HepG2 (cell line): Measurements from ENCODE around the gene TMCO4. TPM values are rescaled to one million over a fixed set of nuclear protein-coding genes. Genes with fewer than 3 reads are reported as not detected.

Source experiments
- ATAC-seq: fragments of 200-7000 bp; cut with Tn5 transposase; 3 replicates; pipeline ENCODE4 v1.9.1; 2020; ENCODE audit warnings: mild to moderate bottlenecking, moderate library complexity
- BruUV-seq: library from RNA; stranded (reverse); fragments of 400-500 nt; replicated peaks from 2 replicates; lab custom pipeline; 2021; lab: Mats Ljungman, UMichigan
- CTCF ChIA-PET: fragments of 300-600 bp; formaldehyde crosslinking; extraction: SDS; loops from one replicate; lab custom pipeline; 2021; ENCODE audit warnings: low total read pairs, inconsistent platforms, low intra/inter-chr PET ratio; lab: Yijun Ruan, JAX
- POLR2A ChIA-PET: fragments of 350-600 bp; sonication (Branson Sonifier 250); formaldehyde crosslinking; loops from one replicate; lab custom pipeline; 2020; ENCODE audit warnings: antibody characterized with exemption, inconsistent platforms; lab: Yijun Ruan, JAX
- DNase-seq: peaks from one replicate; pipeline ENCODE4 v3.0.0-alpha.2; 2015; ENCODE audit warnings: low spot score
- FAIRE-seq: peaks from 3 replicates; lab custom pipeline; 2011; peaks lifted over from hg19 to GRCh38; lab: Jason Lieb, UNC
- H2AFZ ChIP-seq: one replicate; pipeline ENCODE4 v1.6.1; 2011; ENCODE audit warnings: low read length, inconsistent platforms
- H3K27ac ChIP-seq: fragments of 300-600 bp; 3 replicates; pipeline ENCODE4 v1.8.0; 2011; ENCODE audit warnings: mixed run types, mild to moderate bottlenecking, mixed read lengths, low read length, inconsistent platforms; ENCODE audit not compliant: insufficient read depth; ENCODE audit errors: extremely low read length
- H3K27me3 ChIP-seq, 2 experiments: fragments of 200-600 bp in 1 of 2; 2 replicates in 1 of 2; 3 replicates in 1 of 2; pipeline versions ENCODE4 v1.6.0 to v1.8.0; 2011; ENCODE audit warnings: low read length in 2 of 2, mild to moderate bottlenecking in 2 of 2, moderate library complexity in 2 of 2, inconsistent platforms in 1 of 2; ENCODE audit not compliant: insufficient read depth in 2 of 2, control insufficient read depth in 1 of 2
- H3K36me3 ChIP-seq, 2 experiments: fragments of 200-600 bp in 1 of 2; replicated peaks in 1 of 2; 2 replicates in 1 of 2; 3 replicates in 1 of 2; pipeline versions ENCODE4 v1.5.1 to v1.8.0; 2011; ENCODE audit warnings: low read length in 2 of 2, inconsistent platforms in 1 of 2; ENCODE audit not compliant: insufficient read depth in 2 of 2, control insufficient read depth in 1 of 2
- H3K4me1 ChIP-seq: 2 replicates; pipeline ENCODE4 v1.5.1; 2012; ENCODE audit warnings: low read length, inconsistent platforms; ENCODE audit not compliant: insufficient read depth
- H3K4me2 ChIP-seq: 2 replicates; pipeline ENCODE4 v1.6.0; 2011; ENCODE audit warnings: low read depth, low read length, inconsistent platforms
- H3K4me3 ChIP-seq, 3 experiments: fragments of 200-600 bp in 1 of 3; sonication (generic), shearing (Covaris generic) in 1 of 3; replicated peaks in 1 of 3; 2 replicates each; pipeline ENCODE4 v1.5.1; 2011 to 2016; ENCODE audit warnings: low read length in 3 of 3, inconsistent platforms in 2 of 3, low read depth in 2 of 3, mild to moderate bottlenecking in 2 of 3, control low read depth in 1 of 3, mixed read lengths in 1 of 3; ENCODE audit not compliant: insufficient read depth in 1 of 3
- H3K79me2 ChIP-seq: one replicate; pipeline ENCODE4 v1.6.1; 2011; ENCODE audit warnings: low read length, inconsistent platforms; ENCODE audit not compliant: insufficient read depth
- H3K9ac ChIP-seq: 2 replicates; pipeline ENCODE4 v1.6.0; 2011; ENCODE audit warnings: mild to moderate bottlenecking, low read depth, low read length, inconsistent platforms; ENCODE audit not compliant: insufficient read depth
- H3K9me3 ChIP-seq: 2 replicates; pipeline ENCODE4 v1.5.1; 2012; ENCODE audit warnings: mild to moderate bottlenecking, low read length
- H4K20me1 ChIP-seq: 2 replicates; pipeline ENCODE4 v1.6.0; 2011; ENCODE audit warnings: inconsistent platforms, mild to moderate bottlenecking, low read length, moderate library complexity; ENCODE audit not compliant: insufficient read depth
- ARNT ChIP-seq: fragments of 450-650 bp; IDR thresholded peaks from 2 replicates; pipeline ENCODE4 v1.6.1; 2017
- JDP2 ChIP-seq: sonication (generic); formaldehyde crosslinking; IDR thresholded peaks from 2 replicates; pipeline ENCODE4 v1.8.1; 2022; ENCODE audit warnings: missing genetic modification reagents, borderline replicate concordance
- KDM2A ChIP-seq: sonication (generic); formaldehyde crosslinking; IDR thresholded peaks from 2 replicates; pipeline ENCODE4 v1.4.0; 2020; ENCODE audit warnings: low read depth, missing genetic modification reagents, borderline replicate concordance
- TBX2 ChIP-seq: sonication (generic); formaldehyde crosslinking; IDR thresholded peaks from 2 replicates; pipeline ENCODE4 v1.5.0; 2020; ENCODE audit warnings: missing genetic modification reagents, mild to moderate bottlenecking, borderline replicate concordance
- ZBTB26 ChIP-seq: IDR thresholded peaks from 2 replicates; pipeline ENCODE4 v1.6.1; 2016; ENCODE audit warnings: missing compliant biosample characterization, missing genetic modification reagents, borderline replicate concordance
- ZNF75D ChIP-seq: sonication (generic); formaldehyde crosslinking; IDR thresholded peaks from 2 replicates; pipeline ENCODE4 v1.8.1; 2023; ENCODE audit warnings: missing genetic modification reagents, mild to moderate bottlenecking, borderline replicate concordance
- whole genome bisulfite sequencing: methylation state at CpG from one replicate; pipeline ENCODE4 v1.1.6; 2017; ENCODE audit warnings: low lambda C conversion rate; 5-methylcytosine and 5-hydroxymethylcytosine counted together
- in situ Hi-C: cut with HindIII; loops from 2 replicates; pipeline ENCODE4 v1.10.0; 2017; ENCODE audit warnings: low pct_unique_long_range_greater_than_20kb; ENCODE audit not compliant: extremely low pct_ligation_motif_present
- intact Hi-C: fragments of 100-400 bp; cut with micrococcal nuclease; formaldehyde crosslinking; loops from one replicate; pipeline ENCODE4 v1.10.0; 2022; ENCODE audit not compliant: unreplicated experiment
- polyA plus RNA-seq, 8 experiments: library from polyadenylated mRNA; depleted of rRNA in 3 of 8; stranded (reverse) in 7 of 8; unstranded in 1 of 8; fragments of >200 nt; fragmentation: Illumina TruSeq in 4 of 8; extraction: Trizol in 4 of 8; gene quantifications; 2 replicates each; pipeline versions ENCODE4 v1.2.1 to v1.2.3, GENCODE V29; 2011 to 2016; ENCODE audit warnings: low read depth in 4 of 8, missing spikeins in 1 of 8, mixed read lengths in 1 of 8; ENCODE audit not compliant: insufficient read depth in 1 of 8
- total RNA-seq, 5 experiments: library from RNA; depleted of rRNA; stranded (reverse); fragments of >200 nt; fragmentation: Illumina TruSeq; extraction: Trizol; gene quantifications; 2 replicates each; pipeline ENCODE4 v1.2.3, GENCODE V29; 2016; ENCODE audit warnings: low read depth in 1 of 5
- TF ChIP-seq, protein P1 (sequence below): sonication (generic); formaldehyde crosslinking; IDR thresholded peaks from 2 replicates; pipeline ENCODE4 v1.9.0; 2021; ENCODE audit warnings: missing genetic modification reagents, mild to moderate bottlenecking, borderline replicate concordance
- TF ChIP-seq, protein P2 (sequence below): IDR thresholded peaks from 2 replicates; pipeline ENCODE4 v1.6.1; 2016

The TMCO4 gene
- total and polyA plus RNA-seq, 2 of the 13 experiments (the other 11 are each of a cell fraction or from before 2014, with no cell fraction given): 2.1 to 4.1 TPM

DNA sequence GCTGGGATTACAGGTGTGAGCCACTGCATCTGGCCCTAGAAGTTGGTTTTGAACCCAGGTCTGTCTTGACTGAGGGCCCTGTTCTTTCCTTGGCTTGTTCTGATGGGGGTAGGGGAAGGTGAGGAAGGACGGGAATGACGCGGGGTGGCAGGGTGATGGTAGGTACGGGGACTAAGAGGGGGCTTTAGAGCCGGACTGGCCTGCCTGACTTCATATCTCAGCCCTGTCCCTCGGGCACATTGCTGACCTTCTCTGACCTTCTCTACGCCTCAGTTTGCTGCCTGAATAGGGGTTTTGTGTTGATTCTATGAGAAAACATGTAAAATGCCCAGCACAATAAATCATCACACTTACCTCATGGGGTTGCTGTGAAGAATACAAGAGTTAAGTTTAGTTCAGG is 8.6 kb upstream of the TMCO4 start:
- H3K4me3 ChIP-seq: no peak overlapping the region
- 68% methylated on average over 7 of the region's 7 CpGs for WGBS
- no peak for TF ChIP-seq ARNT
- TF ChIP-seq ZBTB26 (CRISPR knock-in tag): no peak
- TF ChIP-seq, protein P1, sequence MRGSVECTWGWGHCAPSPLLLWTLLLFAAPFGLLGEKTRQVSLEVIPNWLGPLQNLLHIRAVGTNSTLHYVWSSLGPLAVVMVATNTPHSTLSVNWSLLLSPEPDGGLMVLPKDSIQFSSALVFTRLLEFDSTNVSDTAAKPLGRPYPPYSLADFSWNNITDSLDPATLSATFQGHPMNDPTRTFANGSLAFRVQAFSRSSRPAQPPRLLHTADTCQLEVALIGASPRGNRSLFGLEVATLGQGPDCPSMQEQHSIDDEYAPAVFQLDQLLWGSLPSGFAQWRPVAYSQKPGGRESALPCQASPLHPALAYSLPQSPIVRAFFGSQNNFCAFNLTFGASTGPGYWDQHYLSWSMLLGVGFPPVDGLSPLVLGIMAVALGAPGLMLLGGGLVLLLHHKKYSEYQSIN: no peak
- POLR2A ChIA-PET: no interaction called here
- no peaks in the 10 kb centered on the region for H4K20me1 ChIP-seq
- no peaks in the 10 kb centered on the region for H3K36me3 ChIP-seq
- no peaks in the 10 kb centered on the region for H3K9me3 ChIP-seq
- no TSS peak for BruUV-seq
- peaks cover 2 to 15% of the 10 kb centered on the region in 2 experiments; a peak in 3 of 5 replicates for H3K27me3 ChIP-seq
- peaks cover 7% of the 10 kb centered on the region; the same call in 1 of the 2 replicates for H3K4me1 ChIP-seq
- CTCF ChIA-PET: no interaction called here
- no peaks in the 10 kb centered on the region for H3K79me2 ChIP-seq
- H3K4me2 ChIP-seq: no peak overlapping the region
- no peak overlapping the region for H3K27ac ChIP-seq
- no peak for DNase-seq
- H3K9ac ChIP-seq: no peak overlapping the region
- in situ Hi-C loops (no loop called here), intact Hi-C loops (no loop called here)
- no peak for FAIRE-seq
- H2AFZ ChIP-seq: no peak overlapping the region
- no peak for ATAC-seq

GRCh38 chr1:19804831-19805251 is 5.1 kb upstream of the TMCO4 start:
- no peaks in the 10 kb centered on the region for H3K9me3 ChIP-seq
- no peak for ATAC-seq
- CTCF ChIA-PET: no interaction called here
- POLR2A ChIA-PET: interaction anchor here (0.6 kb wide), 1 partner anchor 12 kb away, joined by 4 read pairs; no protein-coding TSS in a partner anchor
- H3K4me3 ChIP-seq: no peak overlapping the region
- H3K27ac ChIP-seq: no peak overlapping the region
- no peak for DNase-seq
- no peak for FAIRE-seq
- peaks cover 2 to 22% of the 10 kb centered on the region in 2 experiments; a peak in 3 of 5 replicates for H3K27me3 ChIP-seq
- no peak overlapping the region for H3K4me2 ChIP-seq
- intact Hi-C loops (no loop called here), in situ Hi-C loops (no loop called here)
- peaks cover 26% of the 10 kb centered on the region for H3K4me1 ChIP-seq
- H3K36me3 ChIP-seq: no peaks in the 10 kb centered on the region
- H3K79me2 ChIP-seq: no peaks in the 10 kb centered on the region
- no TSS peak for BruUV-seq
- WGBS: 25% methylated on average over 6 of the region's 6 CpGs
- no peaks in the 10 kb centered on the region for H4K20me1 ChIP-seq
- H2AFZ ChIP-seq: no peak overlapping the region
- TF ChIP-seq, protein P2, sequence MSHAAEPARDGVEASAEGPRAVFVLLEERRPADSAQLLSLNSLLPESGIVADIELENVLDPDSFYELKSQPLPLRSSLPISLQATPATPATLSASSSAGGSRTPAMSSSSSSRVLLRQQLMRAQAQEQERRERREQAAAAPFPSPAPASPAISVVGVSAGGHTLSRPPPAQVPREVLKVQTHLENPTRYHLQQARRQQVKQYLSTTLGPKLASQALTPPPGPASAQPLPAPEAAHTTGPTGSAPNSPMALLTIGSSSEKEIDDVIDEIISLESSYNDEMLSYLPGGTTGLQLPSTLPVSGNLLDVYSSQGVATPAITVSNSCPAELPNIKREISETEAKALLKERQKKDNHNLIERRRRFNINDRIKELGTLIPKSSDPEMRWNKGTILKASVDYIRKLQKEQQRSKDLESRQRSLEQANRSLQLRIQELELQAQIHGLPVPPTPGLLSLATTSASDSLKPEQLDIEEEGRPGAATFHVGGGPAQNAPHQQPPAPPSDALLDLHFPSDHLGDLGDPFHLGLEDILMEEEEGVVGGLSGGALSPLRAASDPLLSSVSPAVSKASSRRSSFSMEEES (CRISPR knock-in tag): no peak
- TF ChIP-seq KDM2A (CRISPR knock-in tag) (no peak), ZNF75D (CRISPR knock-in tag) (no peak), JDP2 (CRISPR knock-in tag) (no peak), TBX2 (CRISPR knock-in tag) (no peak)
- no peak overlapping the region for H3K9ac ChIP-seq
